Measurements from ENCODE around the gene STK39.
"Not testable (repeated sequence)": the region's sequence is repeated elsewhere in the genome, so short reads cannot be mapped to it uniquely, and the experiment has no call there.

STK39 gene

DNA sequence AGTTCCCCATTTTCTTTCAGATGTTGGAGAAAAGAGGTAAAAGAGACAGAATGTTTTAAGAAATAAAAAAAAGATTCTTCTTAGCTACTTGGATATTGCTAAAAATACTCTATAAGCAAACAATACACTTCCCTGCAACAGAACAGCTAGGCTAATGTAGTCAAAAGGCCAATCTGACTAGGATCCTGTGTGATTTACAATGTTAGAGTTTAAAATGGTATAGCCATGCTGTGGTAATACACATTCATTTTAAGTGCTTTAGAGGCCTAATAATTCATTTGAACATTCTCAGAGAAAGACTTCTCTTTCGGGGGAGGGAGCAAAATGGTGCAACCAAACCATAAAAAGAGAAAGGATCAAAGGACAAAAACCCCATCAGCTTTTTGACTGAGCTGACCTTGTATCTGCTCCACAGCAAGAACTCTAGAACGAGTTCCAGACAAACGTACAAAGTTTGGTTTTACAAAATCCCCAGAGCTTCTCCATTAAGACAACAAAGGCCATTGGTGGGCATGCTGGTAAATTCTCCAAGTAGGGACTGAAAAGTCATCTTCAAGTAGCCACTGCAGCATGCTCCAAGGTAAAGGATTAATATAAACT, 200.2 kb downstream of the STK39 start:
- H3K4me1 ChIP-seq (ENCODE audit: insufficient read depth, low read length), result no peaks in the 10 kb centered on the region
- H3K79me2 ChIP-seq (ENCODE audit: insufficient read depth, low read length), result no peaks in the 10 kb centered on the region
- ATAC-seq (ENCODE audit: insufficient read depth, low read depth) (no peak), DNase-seq (no peak)
- peaks cover 6% of the 10 kb centered on the region; the same call in 1 of the 2 replicates for H3K36me3 ChIP-seq (ENCODE audit: insufficient read depth, low read length)
- no peak overlapping the region for H3K9ac ChIP-seq (ENCODE audit: low read depth, low read length)
- H3K4me2 ChIP-seq (ENCODE audit: insufficient read depth, low read length), result no peak overlapping the region
- TF ChIP-seq, protein P1, sequence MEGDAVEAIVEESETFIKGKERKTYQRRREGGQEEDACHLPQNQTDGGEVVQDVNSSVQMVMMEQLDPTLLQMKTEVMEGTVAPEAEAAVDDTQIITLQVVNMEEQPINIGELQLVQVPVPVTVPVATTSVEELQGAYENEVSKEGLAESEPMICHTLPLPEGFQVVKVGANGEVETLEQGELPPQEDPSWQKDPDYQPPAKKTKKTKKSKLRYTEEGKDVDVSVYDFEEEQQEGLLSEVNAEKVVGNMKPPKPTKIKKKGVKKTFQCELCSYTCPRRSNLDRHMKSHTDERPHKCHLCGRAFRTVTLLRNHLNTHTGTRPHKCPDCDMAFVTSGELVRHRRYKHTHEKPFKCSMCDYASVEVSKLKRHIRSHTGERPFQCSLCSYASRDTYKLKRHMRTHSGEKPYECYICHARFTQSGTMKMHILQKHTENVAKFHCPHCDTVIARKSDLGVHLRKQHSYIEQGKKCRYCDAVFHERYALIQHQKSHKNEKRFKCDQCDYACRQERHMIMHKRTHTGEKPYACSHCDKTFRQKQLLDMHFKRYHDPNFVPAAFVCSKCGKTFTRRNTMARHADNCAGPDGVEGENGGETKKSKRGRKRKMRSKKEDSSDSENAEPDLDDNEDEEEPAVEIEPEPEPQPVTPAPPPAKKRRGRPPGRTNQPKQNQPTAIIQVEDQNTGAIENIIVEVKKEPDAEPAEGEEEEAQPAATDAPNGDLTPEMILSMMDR (IDR thresholded peaks at IDR 0.05; ENCODE audit: borderline replicate concordance, extremely low read depth, low read length, poor library complexity, severe bottlenecking), result no peak
- TF ChIP-seq EZH2 (IDR thresholded peaks at IDR 0.05; ENCODE audit: borderline replicate concordance, low read depth, low read length, severe bottlenecking), result no peak
- H4K20me1 ChIP-seq (ENCODE audit: insufficient read depth, low read length), result no peaks in the 10 kb centered on the region
- H3K9me3 ChIP-seq (ENCODE audit: insufficient read depth, low read length, severe bottlenecking), result no peaks in the 10 kb centered on the region
- H3K4me3 ChIP-seq (ENCODE audit: low read depth in 1 of 2, low read length in 2 of 2), result no peak overlapping the region
- no peaks in the 10 kb centered on the region for H3K27me3 ChIP-seq (ENCODE audit: insufficient read depth, low read length, poor library complexity)
- H3K27ac ChIP-seq (ENCODE audit: low read length), result no peak overlapping the region
- no peak overlapping the region for H2AFZ ChIP-seq (ENCODE audit: low read depth, low read length)

GRCh38 chr2:168044579-168044978, 202.8 kb downstream of the STK39 start:
- ATAC-seq (ENCODE audit: insufficient read depth, low read depth) (no peak), DNase-seq (no peak)
- no peak overlapping the region for H3K9ac ChIP-seq (ENCODE audit: low read depth, low read length)
- no peaks in the 10 kb centered on the region for H4K20me1 ChIP-seq (ENCODE audit: insufficient read depth, low read length)
- H3K79me2 ChIP-seq (ENCODE audit: insufficient read depth, low read length), result no peaks in the 10 kb centered on the region
- no peaks in the 10 kb centered on the region for H3K9me3 ChIP-seq (ENCODE audit: insufficient read depth, low read length, severe bottlenecking)
- peaks cover 6% of the 10 kb centered on the region; the same call in 1 of the 2 replicates for H3K36me3 ChIP-seq (ENCODE audit: insufficient read depth, low read length)
- H3K27me3 ChIP-seq (ENCODE audit: insufficient read depth, low read length, poor library complexity), result no peaks in the 10 kb centered on the region
- no peak overlapping the region for H2AFZ ChIP-seq (ENCODE audit: low read depth, low read length)
- no peaks in the 10 kb centered on the region for H3K4me1 ChIP-seq (ENCODE audit: insufficient read depth, low read length)
- H3K27ac ChIP-seq (ENCODE audit: low read length), result no peak overlapping the region
- H3K4me2 ChIP-seq (ENCODE audit: insufficient read depth, low read length), result no peak overlapping the region
- TF ChIP-seq, protein P1 (IDR thresholded peaks at IDR 0.05; ENCODE audit: borderline replicate concordance, extremely low read depth, low read length, poor library complexity, severe bottlenecking), result no peak
- no peak for TF ChIP-seq EZH2 (IDR thresholded peaks at IDR 0.05; ENCODE audit: borderline replicate concordance, low read depth, low read length, severe bottlenecking)
- no peak overlapping the region for H3K4me3 ChIP-seq (ENCODE audit: low read depth in 1 of 2, low read length in 2 of 2)

GRCh38 chr2:168044176-168044575, 203.2 kb downstream of the STK39 start:
- Histone ChIP-seq H3K4me2 (ENCODE audit: insufficient read depth, low read length) (no peak overlapping the region), H3K4me3 (ENCODE audit: low read depth in 1 of 2, low read length in 2 of 2) (no peak overlapping the region), H3K9me3 (ENCODE audit: insufficient read depth, low read length, severe bottlenecking) (no peaks in the 10 kb centered on the region), H3K79me2 (ENCODE audit: insufficient read depth, low read length) (no peaks in the 10 kb centered on the region), H4K20me1 (ENCODE audit: insufficient read depth, low read length) (no peaks in the 10 kb centered on the region), H3K27ac (ENCODE audit: low read length) (no peak overlapping the region), H3K9ac (ENCODE audit: low read depth, low read length) (no peak overlapping the region), H3K27me3 (ENCODE audit: insufficient read depth, low read length, poor library complexity) (no peaks in the 10 kb centered on the region), H3K4me1 (ENCODE audit: insufficient read depth, low read length) (no peaks in the 10 kb centered on the region), H3K36me3 (ENCODE audit: insufficient read depth, low read length) (peaks cover 6% of the 10 kb centered on the region; the same call in 1 of the 2 replicates), H2AFZ (ENCODE audit: low read depth, low read length) (no peak overlapping the region)
- ATAC-seq (ENCODE audit: insufficient read depth, low read depth) (no peak), DNase-seq (no peak)
- TF ChIP-seq EZH2 (IDR thresholded peaks at IDR 0.05; ENCODE audit: borderline replicate concordance, low read depth, low read length, severe bottlenecking), result no peak
- TF ChIP-seq, protein P1 (IDR thresholded peaks at IDR 0.05; ENCODE audit: borderline replicate concordance, extremely low read depth, low read length, poor library complexity, severe bottlenecking), result no peak

DNA sequence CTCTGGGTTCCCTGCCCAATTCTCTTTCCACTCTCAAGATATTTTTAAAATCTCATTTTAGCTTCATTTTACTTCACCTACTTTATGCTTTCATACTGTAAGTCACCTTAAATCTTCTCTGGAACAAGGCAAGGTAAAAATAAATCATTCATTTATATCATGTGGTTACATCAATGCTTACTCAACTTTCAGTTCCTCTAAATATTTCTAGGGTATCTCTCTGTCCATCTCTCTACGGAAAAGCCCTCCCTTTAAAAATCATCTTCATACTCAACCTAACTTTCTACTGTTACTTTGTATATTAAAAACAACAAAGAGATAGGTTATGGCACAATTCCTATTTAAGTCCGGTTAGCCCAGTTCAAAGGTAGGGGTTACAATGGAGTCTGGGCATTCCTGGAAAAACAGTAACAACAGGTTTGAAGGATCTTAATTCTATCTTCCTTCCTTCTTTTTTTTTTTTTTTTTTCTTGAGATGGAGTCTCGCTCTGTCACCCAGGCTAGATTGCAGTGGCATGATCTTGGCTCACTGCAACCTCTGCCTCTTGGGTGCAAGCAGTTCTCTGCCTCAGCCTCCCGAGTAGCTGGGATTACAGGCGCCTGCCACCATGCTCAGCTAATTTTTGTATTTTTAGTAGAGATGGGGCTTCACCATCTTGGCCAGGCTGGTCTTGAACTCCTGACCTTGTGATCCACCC, 205.1 kb downstream of the STK39 start:
- not testable (repeated sequence) for H3K27me3 ChIP-seq (ENCODE audit: insufficient read depth, low read length, poor library complexity); H4K20me1 ChIP-seq (ENCODE audit: insufficient read depth, low read length); H3K36me3 ChIP-seq (ENCODE audit: insufficient read depth, low read length); H3K9ac ChIP-seq (ENCODE audit: low read depth, low read length); H3K4me1 ChIP-seq (ENCODE audit: insufficient read depth, low read length); DNase-seq; H3K79me2 ChIP-seq (ENCODE audit: insufficient read depth, low read length); H3K4me2 ChIP-seq (ENCODE audit: insufficient read depth, low read length); H3K4me3 ChIP-seq (ENCODE audit: low read depth in 1 of 2, low read length in 2 of 2); H2AFZ ChIP-seq (ENCODE audit: low read depth, low read length); H3K27ac ChIP-seq (ENCODE audit: low read length); H3K9me3 ChIP-seq (ENCODE audit: insufficient read depth, low read length, severe bottlenecking); ATAC-seq (ENCODE audit: insufficient read depth, low read depth)
